Pancreas (tissue), 10 donors: ENCODE data around the gene PAMR1. TPM values are rescaled to one million over a fixed set of nuclear protein-coding genes. Genes with fewer than 3 reads are reported as not detected.

Experiments
- ATAC-seq, 4 donors: fragments of 200-7000 bp; cut with Tn5 transposase; one replicate each; pipeline versions ENCODE4 v1.8.0 to v1.9.1; 2020; ENCODE audit warnings: mild to moderate bottlenecking in 4 of 4, moderate library complexity in 4 of 4
- DNase-seq, 6 donors: peaks; one replicate each; pipeline ENCODE4 v3.0.0-alpha.2; 2020
- FAIRE-seq: peaks from 2 replicates; lab custom pipeline; 2012; peaks lifted over from hg19 to GRCh38; lab: Jason Lieb, UNC
- H3K27ac ChIP-seq, 4 donors: fragments of 200-600 bp; sonication (generic); 1 replicate in 3 of 4; 2 replicates in 1 of 4; pipeline versions ENCODE4 v1.5.0 to v1.8.0; 2020
- H3K27me3 ChIP-seq, 4 donors: fragments of 200-600 bp; one replicate each; pipeline ENCODE4 v1.8.0; 2021
- H3K36me3 ChIP-seq, 3 donors: fragments of 200-600 bp; sonication (generic) in 1 of 3; one replicate each; pipeline versions ENCODE4 v1.5.0 to v1.8.0; 2020 to 2021
- H3K4me1 ChIP-seq, 3 donors: fragments of 200-600 bp; one replicate each; pipeline ENCODE4 v1.8.0; 2021
- H3K4me3 ChIP-seq, 4 donors: fragments of 200-600 bp; sonication (generic) in 2 of 4; one replicate each; pipeline versions ENCODE4 v1.5.0 to v1.8.0; 2020 to 2021
- H3K9me3 ChIP-seq, 4 donors: fragments of 200-600 bp; one replicate each; pipeline ENCODE4 v1.8.0; 2021
- WGBS, 2 donors: extraction: QIAGEN DNeasy Blood & Tissue Kit; methylation state at CpG; one replicate each; pipeline ENCODE4 v1.1.7; 2013; 5-methylcytosine and 5-hydroxymethylcytosine counted together
- intact Hi-C, 3 donors: fragments of 100-400 bp; cut with DNase I; formaldehyde crosslinking; loops; one replicate each; pipeline versions ENCODE4 v1.11.1 to v1.14.2; 2022
- polyA plus RNA-seq, 2 donors: library from polyadenylated mRNA; stranded (reverse); fragments of 200-250 nt; gene quantifications; one replicate each; pipeline ENCODE4 v1.2.3, GENCODE V29; 2013
- total RNA-seq, 6 donors: library from RNA; stranded (reverse); fragmentation: NEBNext Ultra II Directional in 4 of 6; extraction: Animal tissue kit (Norgen Biotek cat#: 25700) in 4 of 6; gene quantifications; one replicate each; pipeline versions ENCODE4 v1.2.1 to v1.2.4, GENCODE V29; 2021 to 2023
- TF ChIP-seq, protein P1 (sequence below), 4 donors: fragments of 200-600 bp; sonication (generic) in 3 of 4; IDR thresholded peaks; one replicate each; pipeline versions ENCODE4 v1.5.0 to v1.8.0; 2021; ENCODE audit warnings: antibody characterized with exemption in 4 of 4
- donor health status: healthy with polysubstance abuse.
- donor health status: DM: no; HTN: no; CAD: no; lungs with moderate emphysema.
- donor health status: DM: no; HTN: no; CAD: no.
- donor health status: control.
- donor health status: control.
- donor health status: Bipolar disorder and iron deficiency.
- donor health status: DM: yes; HTN: yes; CAD: no.
- donor health status: DM: no; HTN: no; CAD: no.
- donor health status: DM: no; HTN: no; CAD: no.
- donor health status: DM: yes; HTN: yes; CAD: no.

PAMR1 gene
- total and polyA plus RNA-seq, 8 donors: 0.42 to 4.8 (median 1.3) TPM

DNA sequence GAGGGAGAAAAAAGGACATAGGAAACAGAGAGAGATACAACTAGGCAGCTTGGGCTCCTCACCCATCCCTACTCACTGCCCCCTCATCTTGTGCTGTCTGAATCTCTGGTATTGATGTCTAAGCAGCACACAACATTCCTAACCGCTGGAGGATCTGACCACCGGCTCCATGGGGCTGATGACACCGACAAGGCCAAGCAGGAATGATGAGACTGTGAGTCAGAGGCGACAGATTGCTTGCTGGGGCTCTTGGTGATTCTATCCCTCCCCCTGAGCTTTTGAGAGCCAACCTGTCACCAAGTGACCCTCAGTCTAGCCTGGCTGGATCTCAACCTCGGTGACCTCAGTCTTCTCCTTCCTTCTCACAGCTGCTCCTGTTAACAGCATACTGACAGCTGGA is 13.8 kb downstream of the PAMR1 start:
- no peak overlapping the region for H3K4me3 ChIP-seq
- no peaks in the 10 kb centered on the region for H3K9me3 ChIP-seq
- intact Hi-C loops: no loop called here
- TF ChIP-seq, protein P1, sequence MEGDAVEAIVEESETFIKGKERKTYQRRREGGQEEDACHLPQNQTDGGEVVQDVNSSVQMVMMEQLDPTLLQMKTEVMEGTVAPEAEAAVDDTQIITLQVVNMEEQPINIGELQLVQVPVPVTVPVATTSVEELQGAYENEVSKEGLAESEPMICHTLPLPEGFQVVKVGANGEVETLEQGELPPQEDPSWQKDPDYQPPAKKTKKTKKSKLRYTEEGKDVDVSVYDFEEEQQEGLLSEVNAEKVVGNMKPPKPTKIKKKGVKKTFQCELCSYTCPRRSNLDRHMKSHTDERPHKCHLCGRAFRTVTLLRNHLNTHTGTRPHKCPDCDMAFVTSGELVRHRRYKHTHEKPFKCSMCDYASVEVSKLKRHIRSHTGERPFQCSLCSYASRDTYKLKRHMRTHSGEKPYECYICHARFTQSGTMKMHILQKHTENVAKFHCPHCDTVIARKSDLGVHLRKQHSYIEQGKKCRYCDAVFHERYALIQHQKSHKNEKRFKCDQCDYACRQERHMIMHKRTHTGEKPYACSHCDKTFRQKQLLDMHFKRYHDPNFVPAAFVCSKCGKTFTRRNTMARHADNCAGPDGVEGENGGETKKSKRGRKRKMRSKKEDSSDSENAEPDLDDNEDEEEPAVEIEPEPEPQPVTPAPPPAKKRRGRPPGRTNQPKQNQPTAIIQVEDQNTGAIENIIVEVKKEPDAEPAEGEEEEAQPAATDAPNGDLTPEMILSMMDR (IDR thresholded peaks at IDR 0.05): no peak
- no peaks in the 10 kb centered on the region for H3K27me3 ChIP-seq
- DNase-seq (no peak), ATAC-seq (no peak), FAIRE-seq (no peak)
- WGBS, 2 donors: 50 to 61% methylated on average over 5 of the region's 5 CpGs
- no peaks in the 10 kb centered on the region for H3K4me1 ChIP-seq
- H3K36me3 ChIP-seq: no peaks in the 10 kb centered on the region
- H3K27ac ChIP-seq: no peak overlapping the region

DNA sequence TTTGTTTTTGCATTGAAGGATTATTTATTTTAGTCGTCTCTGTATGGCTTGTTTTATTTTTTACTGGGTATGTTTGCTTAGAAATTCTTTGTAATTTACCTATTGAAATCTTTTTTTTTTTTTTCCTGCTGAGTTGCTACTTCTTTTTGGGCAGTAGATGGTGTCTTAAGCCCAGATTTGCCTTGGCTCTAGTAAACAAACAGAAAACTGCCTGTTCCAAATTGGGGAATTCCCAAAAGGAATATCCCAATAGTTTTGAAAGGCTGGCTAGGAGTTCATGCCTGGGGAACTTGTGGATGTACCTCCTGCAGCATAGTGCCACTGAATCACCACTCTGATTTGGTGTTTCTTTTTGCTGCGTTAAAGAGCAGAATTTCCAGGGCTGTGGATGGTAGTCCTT is 17.7 kb downstream of the PAMR1 start:
- Histone ChIP-seq H3K27me3 (no peaks in the 10 kb centered on the region), H3K9me3 (no peaks in the 10 kb centered on the region), H3K36me3 (no peaks in the 10 kb centered on the region), H3K4me1 (no peaks in the 10 kb centered on the region), H3K27ac (no peak overlapping the region), H3K4me3 (no peak overlapping the region)
- WGBS, 2 donors: 71 to 81% methylated on average over 2 of the region's 2 CpGs
- ATAC-seq (no peak), FAIRE-seq (no peak), DNase-seq (no peak)
- intact Hi-C loops: no loop called here
- TF ChIP-seq, protein P1 (IDR thresholded peaks at IDR 0.05): no peak

DNA sequence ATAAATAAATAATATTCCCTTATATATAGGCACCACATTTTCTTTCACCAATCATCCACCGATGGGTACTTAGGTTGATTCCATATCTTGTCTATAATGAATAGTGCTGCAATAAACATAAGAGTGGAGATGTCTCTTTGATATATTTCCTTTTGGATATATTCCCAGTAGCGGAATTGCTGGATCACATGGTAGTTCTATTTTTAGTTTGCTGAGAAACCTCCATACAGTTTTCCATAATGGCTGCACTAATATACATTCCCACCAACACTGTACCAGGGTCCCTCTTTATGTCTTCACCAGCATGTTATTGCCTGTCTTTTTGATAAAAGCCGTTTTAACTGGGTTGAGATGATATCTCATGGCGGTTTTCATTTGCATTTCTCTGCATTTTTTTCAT is 23.6 kb downstream of the PAMR1 start:
- DNase-seq: no peak
- intact Hi-C loops: no loop called here
- Histone ChIP-seq H3K4me3 (no peak overlapping the region), H3K27me3 (no peaks in the 10 kb centered on the region), H3K4me1 (no peaks in the 10 kb centered on the region), H3K9me3 (no peaks in the 10 kb centered on the region), H3K36me3 (no peaks in the 10 kb centered on the region), H3K27ac (no peak overlapping the region)
- no peak for FAIRE-seq
- ATAC-seq: no peak
- WGBS, 2 donors: 64 to 81% methylated on average over 4 of the region's 4 CpGs
- TF ChIP-seq, protein P1 (IDR thresholded peaks at IDR 0.05): no peak

DNA sequence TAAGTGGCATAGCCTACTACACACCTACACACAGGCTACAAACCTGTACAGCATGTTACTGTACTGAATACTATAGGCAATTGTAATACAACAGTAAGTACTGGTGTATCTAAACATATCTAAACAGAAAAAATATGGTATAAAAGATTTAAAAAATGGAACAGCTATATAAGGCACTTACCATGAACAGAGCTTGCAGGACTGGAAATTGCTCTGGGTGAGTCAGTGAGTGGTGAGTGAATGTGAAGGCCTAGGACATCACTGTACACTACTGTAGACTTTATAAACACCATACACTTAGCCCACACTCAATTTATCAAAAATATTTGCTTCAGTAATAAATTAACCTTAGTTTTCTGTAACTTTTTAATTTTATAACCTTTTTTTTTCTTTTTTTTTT is 24.7 kb downstream of the PAMR1 start:
- Histone ChIP-seq H3K36me3 (no peaks in the 10 kb centered on the region), H3K4me3 (no peak overlapping the region), H3K27me3 (no peaks in the 10 kb centered on the region), H3K27ac (no peak overlapping the region), H3K4me1 (no peaks in the 10 kb centered on the region), H3K9me3 (no peaks in the 10 kb centered on the region)
- ATAC-seq (no peak), DNase-seq (no peak), FAIRE-seq (no peak)
- intact Hi-C loops: no loop called here
- TF ChIP-seq, protein P1 (IDR thresholded peaks at IDR 0.05): no peak

DNA sequence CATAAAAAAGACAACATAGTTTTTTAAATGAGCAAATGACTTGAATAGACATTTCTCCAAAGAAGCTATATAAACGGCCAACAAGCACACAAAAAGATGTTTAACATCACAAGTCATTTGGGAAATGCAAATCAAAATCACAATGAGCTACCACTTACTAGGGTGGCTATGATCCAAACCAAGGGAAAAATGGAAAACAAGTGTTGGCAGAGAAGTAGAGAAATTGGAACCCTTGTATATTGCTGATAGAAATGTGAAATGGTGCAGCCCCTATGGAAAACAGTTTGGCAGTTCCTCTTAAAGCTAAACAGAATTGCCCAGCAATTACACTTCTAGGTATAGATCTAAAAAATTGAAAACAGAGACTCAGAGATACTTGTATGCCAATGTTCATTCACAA is 29.0 kb downstream of the PAMR1 start:
- H3K9me3 ChIP-seq: no peaks in the 10 kb centered on the region
- intact Hi-C loops: no loop called here
- no peaks in the 10 kb centered on the region for H3K36me3 ChIP-seq
- H3K27me3 ChIP-seq: no peaks in the 10 kb centered on the region
- ATAC-seq (no peak), DNase-seq (no peak), FAIRE-seq (no peak)
- H3K27ac ChIP-seq: no peak overlapping the region
- 27 to 41% methylated on average over 1 of the region's 1 CpG for WGBS, 2 donors
- no peak overlapping the region for H3K4me3 ChIP-seq
- no peaks in the 10 kb centered on the region for H3K4me1 ChIP-seq
- TF ChIP-seq, protein P1 (IDR thresholded peaks at IDR 0.05): no peak
